ENCODE data around the gene SLC22A31. TPM values are rescaled to one million over a fixed set of nuclear protein-coding genes. Genes with fewer than 3 reads are reported as not detected.
A peak's percentile ranks its signal among the peaks of the same experiment; 100 is the strongest.

SLC22A31 gene
- total and polyA plus RNA-seq, 9 of the 15 experiments (the other 6 are each of a cell fraction or from before 2014, with no cell fraction given) = 0.29 to 2.2 (median 0.47) TPM; not detected in 3

DNA sequence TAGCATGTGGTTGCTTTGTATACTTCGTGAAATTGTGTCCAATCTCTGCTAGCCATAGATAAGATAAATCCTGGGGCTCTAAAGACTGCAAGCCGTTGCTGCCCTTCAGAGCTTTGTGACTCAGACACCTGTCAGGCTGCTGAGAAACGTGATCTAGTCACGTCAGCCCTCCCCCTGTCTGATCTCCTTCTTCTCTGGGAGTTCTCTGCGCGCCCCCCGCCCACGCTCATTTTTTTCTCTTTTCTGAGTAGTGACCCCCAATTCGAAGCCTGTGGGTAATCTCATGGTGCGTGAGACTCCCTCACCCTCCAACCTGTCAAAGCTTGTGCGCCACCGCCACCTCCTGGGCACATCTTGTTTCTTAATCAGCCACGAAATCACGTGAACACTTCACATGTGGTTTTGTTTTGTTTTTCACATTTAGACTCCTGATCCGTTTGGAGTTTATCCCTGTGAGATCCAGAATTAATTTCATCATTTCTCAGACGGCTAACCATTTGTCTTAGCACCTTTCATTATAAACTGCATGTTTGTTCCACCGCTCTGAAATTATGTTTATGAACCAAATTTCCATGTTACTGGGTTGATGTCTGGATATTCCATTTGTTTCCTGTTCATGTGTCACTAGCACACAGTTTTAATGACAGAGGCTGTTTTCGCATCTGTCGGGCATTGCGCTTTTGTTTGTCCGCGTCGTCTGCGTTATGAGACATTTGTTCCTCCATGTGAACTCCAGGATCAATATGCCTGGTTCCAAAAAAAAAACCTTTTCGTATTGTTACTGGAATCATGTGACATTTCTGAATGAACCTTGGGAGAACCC lies 16.2 kb upstream of the SLC22A31 start:
- H3K27me3 ChIP-seq (ENCODE audit: control insufficient read depth in 2 of 2, insufficient read depth in 2 of 2, low read length in 2 of 2) = no peaks in the 10 kb centered on the region; a peak in 2 of 5 replicates
- H3K4me3 ChIP-seq = peak overlapping the region; percentile 90
- in situ Hi-C loops (cut with MboI) (loop anchor here (10.0 kb wide), 1 partner anchor 402 kb away; the partner anchor contains the start of gene APRT), intact Hi-C loops (cut with micrococcal nuclease) (loop anchor here (2.0 to 5.0 kb wide), 4 partner anchors 24 to 404 kb away; partner anchors contain the start of genes CDH15 and SPG7)
- no TSS peak for BruUV-seq (replicated peaks)
- DNase-seq (ENCODE audit: extremely low read depth in 1 of 4, low spot score in 3 of 4) = peak; percentile 66 to 85 (median 72)
- peak; percentile 71 for ATAC-seq
- no peaks in the 10 kb centered on the region; the same call in 1 of the 2 replicates for H4K20me1 ChIP-seq (replicated peaks; ENCODE audit: control insufficient read depth, insufficient read depth, low read length)
- ChIA-PET POLR2A (interaction anchor here (0.8 to 1.5 kb wide), 4 partner anchors 11 to 406 kb away, joined by 3 to 4 read pairs (median 4); partner anchors contain the start of gene SLC22A31), CTCF (ENCODE audit: low intra/inter-chr PET ratio) (interaction anchor here (0.6 to 1.5 kb wide), 5 partner anchors 46 to 480 kb away, joined by 3 to 5 read pairs (median 4); no protein-coding TSS in a partner anchor)
- H3K4me2 ChIP-seq (ENCODE audit: insufficient read depth, low read length) = peak overlapping the region; percentile 72
- H3K27ac ChIP-seq (ENCODE audit: extremely low read depth, low read depth, low read length) = peak overlapping the region; percentile 78
- peak overlapping the region; percentile 76 to 99 for H3K9ac ChIP-seq (ENCODE audit: insufficient read depth in 1 of 2, low read depth in 2 of 2, low read length in 2 of 2)
- 1% methylated on average over 24 of the region's 25 CpGs for WGBS (ENCODE audit: insufficient coverage, low coverage, missing lambda C conversion rate)
- peak; percentile 89 for FAIRE-seq
- H3K79me2 ChIP-seq (ENCODE audit: control insufficient read depth, insufficient read depth, low read length) = peaks cover 34% of the 10 kb centered on the region
- H3K9me1 ChIP-seq (ENCODE audit: control insufficient read depth, insufficient read depth, low read length) = no peaks in the 10 kb centered on the region
- no peaks in the 10 kb centered on the region; the same call in 1 of the 2 replicates for H3K9me3 ChIP-seq (replicated peaks; ENCODE audit: control insufficient read depth, insufficient read depth, low read depth, low read length)
- peaks cover 20 to 31% of the 10 kb centered on the region in 2 experiments; a peak in 4 of 5 replicates for H3K4me1 ChIP-seq (replicated peaks in 1 of 2; ENCODE audit: control insufficient read depth in 2 of 2, insufficient read depth in 2 of 2, low read length in 2 of 2)
- H2AFZ ChIP-seq (ENCODE audit: low read depth, low read length) = peak overlapping the region; percentile 89; the same call in 1 of the 2 replicates
- H3K36me3 ChIP-seq (ENCODE audit: control insufficient read depth, insufficient read depth, low read length) = peaks cover 18% of the 10 kb centered on the region
- peak; percentile 79 to 83; a peak in 3 of 4 replicates for TF ChIP-seq SIN3A (IDR thresholded peaks at IDR 0.05; ENCODE audit: borderline replicate concordance in 2 of 2, control insufficient read depth in 1 of 2, low read depth in 2 of 2, low read length in 2 of 2)
- TF ChIP-seq, protein P1, sequence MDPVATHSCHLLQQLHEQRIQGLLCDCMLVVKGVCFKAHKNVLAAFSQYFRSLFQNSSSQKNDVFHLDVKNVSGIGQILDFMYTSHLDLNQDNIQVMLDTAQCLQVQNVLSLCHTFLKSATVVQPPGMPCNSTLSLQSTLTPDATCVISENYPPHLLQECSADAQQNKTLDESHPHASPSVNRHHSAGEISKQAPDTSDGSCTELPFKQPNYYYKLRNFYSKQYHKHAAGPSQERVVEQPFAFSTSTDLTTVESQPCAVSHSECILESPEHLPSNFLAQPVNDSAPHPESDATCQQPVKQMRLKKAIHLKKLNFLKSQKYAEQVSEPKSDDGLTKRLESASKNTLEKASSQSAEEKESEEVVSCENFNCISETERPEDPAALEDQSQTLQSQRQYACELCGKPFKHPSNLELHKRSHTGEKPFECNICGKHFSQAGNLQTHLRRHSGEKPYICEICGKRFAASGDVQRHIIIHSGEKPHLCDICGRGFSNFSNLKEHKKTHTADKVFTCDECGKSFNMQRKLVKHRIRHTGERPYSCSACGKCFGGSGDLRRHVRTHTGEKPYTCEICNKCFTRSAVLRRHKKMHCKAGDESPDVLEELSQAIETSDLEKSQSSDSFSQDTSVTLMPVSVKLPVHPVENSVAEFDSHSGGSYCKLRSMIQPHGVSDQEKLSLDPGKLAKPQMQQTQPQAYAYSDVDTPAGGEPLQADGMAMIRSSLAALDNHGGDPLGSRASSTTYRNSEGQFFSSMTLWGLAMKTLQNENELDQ (CRISPR knock-in tag; IDR thresholded peaks at IDR 0.05; ENCODE audit: borderline replicate concordance) = 0 out of 2 replicates have a peak, but pooled peaks have one; percentile 27
- TF ChIP-seq, protein P2, sequence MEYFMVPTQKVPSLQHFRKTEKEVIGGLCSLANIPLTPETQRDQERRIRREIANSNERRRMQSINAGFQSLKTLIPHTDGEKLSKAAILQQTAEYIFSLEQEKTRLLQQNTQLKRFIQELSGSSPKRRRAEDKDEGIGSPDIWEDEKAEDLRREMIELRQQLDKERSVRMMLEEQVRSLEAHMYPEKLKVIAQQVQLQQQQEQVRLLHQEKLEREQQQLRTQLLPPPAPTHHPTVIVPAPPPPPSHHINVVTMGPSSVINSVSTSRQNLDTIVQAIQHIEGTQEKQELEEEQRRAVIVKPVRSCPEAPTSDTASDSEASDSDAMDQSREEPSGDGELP (CRISPR knock-in tag; IDR thresholded peaks at IDR 0.05; ENCODE audit: borderline replicate concordance) = peak; percentile 74; the same call in 1 of the 2 replicates
- no peak; the same call in none of the 2 replicates for TF ChIP-seq SOX6 (IDR thresholded peaks at IDR 0.05)
- no peak for TF ChIP-seq MTF1 (CRISPR knock-in tag; IDR thresholded peaks at IDR 0.05; ENCODE audit: borderline replicate concordance)
- TF ChIP-seq ZNF780A (CRISPR knock-in tag; IDR thresholded peaks at IDR 0.05) = no peak
- TF ChIP-seq DPF2 (IDR thresholded peaks at IDR 0.05) = peak; percentile 87
- TF ChIP-seq ZNF583 (CRISPR knock-in tag; IDR thresholded peaks at IDR 0.05) = no peak
- TF ChIP-seq, protein P3, sequence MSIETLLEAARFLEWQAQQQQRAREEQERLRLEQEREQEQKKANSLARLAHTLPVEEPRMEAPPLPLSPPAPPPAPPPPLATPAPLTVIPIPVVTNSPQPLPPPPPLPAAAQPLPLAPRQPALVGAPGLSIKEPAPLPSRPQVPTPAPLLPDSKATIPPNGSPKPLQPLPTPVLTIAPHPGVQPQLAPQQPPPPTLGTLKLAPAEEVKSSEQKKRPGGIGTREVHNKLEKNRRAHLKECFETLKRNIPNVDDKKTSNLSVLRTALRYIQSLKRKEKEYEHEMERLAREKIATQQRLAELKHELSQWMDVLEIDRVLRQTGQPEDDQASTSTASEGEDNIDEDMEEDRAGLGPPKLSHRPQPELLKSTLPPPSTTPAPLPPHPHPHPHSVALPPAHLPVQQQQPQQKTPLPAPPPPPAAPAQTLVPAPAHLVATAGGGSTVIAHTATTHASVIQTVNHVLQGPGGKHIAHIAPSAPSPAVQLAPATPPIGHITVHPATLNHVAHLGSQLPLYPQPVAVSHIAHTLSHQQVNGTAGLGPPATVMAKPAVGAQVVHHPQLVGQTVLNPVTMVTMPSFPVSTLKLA (conservative IDR thresholded peaks at IDR 0.05) = peak; percentile 99
- no peak for TF ChIP-seq DMBX1 (CRISPR knock-in tag; IDR thresholded peaks at IDR 0.05; ENCODE audit: borderline replicate concordance)
- TF ChIP-seq MTA2 (IDR thresholded peaks at IDR 0.05; ENCODE audit: low read depth) = 0 out of 2 replicates have a peak, but pooled peaks have one; percentile 17
- TF ChIP-seq, protein P4, sequence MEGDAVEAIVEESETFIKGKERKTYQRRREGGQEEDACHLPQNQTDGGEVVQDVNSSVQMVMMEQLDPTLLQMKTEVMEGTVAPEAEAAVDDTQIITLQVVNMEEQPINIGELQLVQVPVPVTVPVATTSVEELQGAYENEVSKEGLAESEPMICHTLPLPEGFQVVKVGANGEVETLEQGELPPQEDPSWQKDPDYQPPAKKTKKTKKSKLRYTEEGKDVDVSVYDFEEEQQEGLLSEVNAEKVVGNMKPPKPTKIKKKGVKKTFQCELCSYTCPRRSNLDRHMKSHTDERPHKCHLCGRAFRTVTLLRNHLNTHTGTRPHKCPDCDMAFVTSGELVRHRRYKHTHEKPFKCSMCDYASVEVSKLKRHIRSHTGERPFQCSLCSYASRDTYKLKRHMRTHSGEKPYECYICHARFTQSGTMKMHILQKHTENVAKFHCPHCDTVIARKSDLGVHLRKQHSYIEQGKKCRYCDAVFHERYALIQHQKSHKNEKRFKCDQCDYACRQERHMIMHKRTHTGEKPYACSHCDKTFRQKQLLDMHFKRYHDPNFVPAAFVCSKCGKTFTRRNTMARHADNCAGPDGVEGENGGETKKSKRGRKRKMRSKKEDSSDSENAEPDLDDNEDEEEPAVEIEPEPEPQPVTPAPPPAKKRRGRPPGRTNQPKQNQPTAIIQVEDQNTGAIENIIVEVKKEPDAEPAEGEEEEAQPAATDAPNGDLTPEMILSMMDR (IDR thresholded peaks at IDR 0.05 in 2 of 3, conservative IDR thresholded peaks at IDR 0.05 in 1 of 3; ENCODE audit: insufficient read depth in 2 of 3, low read depth in 1 of 3, low read length in 3 of 3) = peak; percentile 70 to 87 (median 84)
